NCI-H2171 (cell line): Measurements from ENCODE around the gene SCFD2.
A peak's percentile ranks its signal among the peaks of the same experiment; 100 is the strongest.
"Not testable (repeated sequence)": the region's sequence is repeated elsewhere in the genome, so short reads cannot be mapped to it uniquely, and the experiment has no call there.

Experiments used
- DNase-seq: peaks from one replicate; lab custom pipeline; 2025; lab: John Stamatoyannopoulos, UW

Gene SCFD2

DNA sequence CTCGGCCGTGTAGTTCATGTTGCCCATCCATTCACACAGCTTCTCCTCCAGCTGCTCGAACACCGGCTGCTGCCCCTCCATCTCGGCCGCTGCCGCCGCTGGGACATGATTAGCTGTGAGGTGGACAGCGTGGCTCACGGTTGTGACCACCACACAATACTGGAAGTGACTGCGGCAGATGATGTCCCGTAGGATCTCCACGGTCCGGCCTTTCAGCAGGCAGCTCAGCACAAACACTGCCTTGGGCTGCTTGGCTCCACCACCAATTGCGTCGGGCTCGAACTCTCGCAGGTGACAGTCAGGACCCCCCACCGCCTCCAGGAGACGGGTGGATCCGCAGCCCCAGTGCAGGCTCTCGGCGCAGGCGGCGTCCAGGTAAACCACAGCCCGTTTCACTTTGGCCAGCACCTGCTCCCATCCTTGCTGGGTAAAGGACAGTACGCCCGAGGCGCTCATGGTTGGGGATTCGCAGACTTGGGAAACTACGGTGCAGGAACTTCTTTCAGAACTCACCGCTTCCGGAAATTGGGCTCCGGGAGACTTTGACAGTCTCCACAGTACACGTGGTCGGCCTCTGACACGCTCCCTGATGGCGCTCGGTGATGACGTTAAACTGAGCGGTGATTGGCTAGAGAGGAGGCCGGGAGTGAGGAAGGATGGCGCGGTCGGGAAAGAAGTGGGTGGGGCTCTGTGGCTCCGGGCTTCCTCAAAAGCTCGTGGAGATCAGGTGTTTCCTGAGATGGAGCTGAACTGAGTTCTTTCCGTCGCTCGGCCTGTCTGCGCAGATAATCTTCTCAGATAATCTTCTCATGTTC is at the start of gene SCFD2:
TSS of gene SCFD2 (minus strand) at position 576 of the 815 bp plus-strand sequence.
- peak; percentile 82 for DNase-seq

DNA sequence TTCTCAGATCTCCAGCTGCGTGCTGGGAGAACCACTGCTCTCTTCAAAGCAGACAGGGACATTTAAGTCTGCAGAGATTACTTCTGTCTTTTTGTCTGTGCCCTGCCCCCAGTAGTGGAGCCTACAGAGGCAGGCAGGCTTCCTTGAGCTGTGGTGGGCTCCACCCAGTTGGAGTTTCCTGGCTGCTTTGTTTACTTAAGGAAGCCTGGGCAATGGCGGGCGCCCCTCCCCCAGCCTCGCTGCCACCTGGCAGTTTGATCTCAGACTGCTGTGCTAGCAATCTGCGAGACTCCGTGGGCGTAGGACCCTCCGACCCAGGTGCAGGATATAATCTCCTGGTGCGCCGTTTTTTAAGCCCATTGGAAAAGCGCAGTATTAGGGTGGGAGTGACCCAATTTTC is 43.6 kb upstream of the SCFD2 start:
- not testable (repeated sequence) for DNase-seq

DNA sequence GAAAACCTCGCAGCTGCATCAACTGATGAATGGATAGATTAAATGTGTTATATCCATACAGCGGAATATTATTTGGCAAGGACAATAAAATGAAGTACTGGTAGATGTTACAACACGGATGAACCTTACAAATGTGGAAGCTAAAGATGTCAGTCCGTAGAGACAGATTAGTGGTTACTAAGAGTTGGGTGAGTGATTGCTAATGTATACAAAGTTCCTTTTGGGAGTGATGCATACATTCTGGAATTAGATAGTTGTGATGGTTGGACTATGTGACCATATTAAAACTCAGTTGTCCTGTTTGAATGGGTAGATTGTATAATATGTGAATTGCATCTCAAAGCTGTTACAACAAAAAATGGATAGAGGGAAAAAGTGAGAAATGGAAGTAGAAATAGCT is 14.4 kb upstream of the SCFD2 start:
- no peak for DNase-seq

DNA sequence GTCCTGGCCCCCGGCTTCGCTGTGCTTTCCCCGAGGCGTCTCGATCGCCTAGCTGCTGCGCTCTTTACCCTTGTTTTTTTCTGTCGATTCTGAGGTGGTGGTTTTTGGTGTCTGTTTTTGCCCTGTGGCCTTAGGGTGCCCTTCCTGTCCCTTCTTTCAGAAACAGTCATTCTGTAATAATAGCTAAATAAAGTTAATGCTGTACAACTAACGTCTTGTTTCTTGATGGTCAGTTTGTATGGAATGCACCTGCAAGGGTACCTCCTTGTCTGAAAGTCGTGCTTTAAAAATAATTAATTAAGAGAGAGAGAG is 12.3 kb upstream of the SCFD2 start:
- DNase-seq = no peak

DNA sequence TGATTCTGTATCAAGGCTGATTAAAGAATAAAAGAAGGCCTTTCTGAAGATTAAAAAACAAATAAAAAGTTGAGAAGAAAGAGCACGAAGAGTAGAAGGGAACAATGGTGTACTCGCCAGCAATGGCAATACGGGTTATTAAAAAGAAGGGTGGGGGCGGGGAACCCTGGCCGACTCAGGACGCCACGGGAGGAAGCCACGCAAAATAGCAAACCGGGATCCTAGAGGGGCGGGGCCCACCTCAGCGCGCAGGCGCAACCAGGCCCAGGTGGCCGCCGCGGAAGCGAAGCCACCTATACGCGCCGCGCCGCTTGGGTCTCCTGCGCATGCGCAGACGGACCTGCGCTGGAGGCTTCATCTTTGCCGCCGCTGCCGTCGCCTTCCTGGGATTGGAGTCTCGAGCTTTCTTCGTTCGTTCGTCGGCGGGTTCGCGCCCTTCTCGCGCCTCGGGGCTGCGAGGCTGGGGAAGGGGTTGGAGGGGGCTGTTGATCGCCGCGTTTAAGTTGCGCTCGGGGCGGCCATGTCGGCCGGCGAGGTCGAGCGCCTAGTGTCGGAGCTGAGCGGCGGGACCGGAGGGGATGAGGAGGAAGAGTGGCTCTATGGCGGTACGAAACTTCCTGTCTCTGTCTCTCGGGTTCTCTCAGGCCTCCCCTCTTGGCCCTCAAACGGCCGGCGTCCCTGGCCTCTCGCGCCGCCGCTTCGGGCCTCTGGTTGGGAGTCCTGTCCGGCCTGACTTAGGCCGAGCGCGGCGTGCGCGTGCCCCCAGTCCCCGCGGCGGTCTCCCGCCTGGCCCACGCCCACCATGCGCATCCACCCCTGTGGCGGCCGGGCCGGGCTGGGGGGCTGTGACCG is 11.7 kb upstream of the SCFD2 start, which contains the start of gene FIP1L1:
TSS of gene FIP1L1 (plus strand) at position 323 of the 852 bp plus-strand sequence. CDS start at position 521, 198 bp downstream.
- DNase-seq = peak; percentile 64

DNA sequence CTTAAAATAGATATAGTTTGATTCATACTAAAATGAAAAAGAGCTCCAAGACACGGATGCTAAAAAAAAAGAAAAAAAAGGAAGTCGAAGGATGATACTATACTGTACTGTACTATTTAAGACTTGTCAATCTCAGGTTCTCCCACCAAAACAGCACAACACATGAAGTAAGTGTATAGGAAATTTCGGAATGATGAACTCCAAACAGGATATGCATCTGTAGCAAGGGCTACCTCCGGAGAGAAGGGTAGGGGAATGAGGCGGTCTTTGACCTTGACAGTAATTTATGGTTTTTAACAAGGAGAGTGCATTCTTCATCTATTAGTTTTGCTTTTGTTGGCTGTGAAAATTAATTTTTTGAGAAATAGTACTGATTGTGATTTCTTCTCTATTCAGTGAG is 11.0 kb upstream of the SCFD2 start:
- DNase-seq = no peak

DNA sequence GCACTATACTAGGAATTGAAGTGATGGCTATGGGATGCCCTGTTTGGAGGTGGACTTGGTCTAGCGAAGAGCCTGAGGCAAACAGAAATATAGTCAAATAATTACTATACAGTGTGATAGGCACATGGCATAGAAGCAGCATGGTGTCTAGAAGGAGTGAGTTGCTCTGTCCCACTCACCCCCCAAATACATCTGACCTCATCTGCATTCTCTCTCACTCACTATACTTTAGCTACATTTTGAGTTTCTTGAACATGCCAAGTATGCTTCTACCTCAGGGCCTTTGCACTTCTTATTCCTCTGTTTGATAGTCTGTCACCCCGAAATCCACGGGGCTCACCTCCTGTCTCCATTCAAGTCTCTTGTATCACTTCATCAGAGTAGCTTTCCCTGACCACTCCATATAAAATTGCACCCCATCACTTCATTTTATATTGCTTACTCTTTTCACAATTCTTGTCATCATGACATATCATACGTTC is 9.0 kb upstream of the SCFD2 start:
- no peak for DNase-seq

DNA sequence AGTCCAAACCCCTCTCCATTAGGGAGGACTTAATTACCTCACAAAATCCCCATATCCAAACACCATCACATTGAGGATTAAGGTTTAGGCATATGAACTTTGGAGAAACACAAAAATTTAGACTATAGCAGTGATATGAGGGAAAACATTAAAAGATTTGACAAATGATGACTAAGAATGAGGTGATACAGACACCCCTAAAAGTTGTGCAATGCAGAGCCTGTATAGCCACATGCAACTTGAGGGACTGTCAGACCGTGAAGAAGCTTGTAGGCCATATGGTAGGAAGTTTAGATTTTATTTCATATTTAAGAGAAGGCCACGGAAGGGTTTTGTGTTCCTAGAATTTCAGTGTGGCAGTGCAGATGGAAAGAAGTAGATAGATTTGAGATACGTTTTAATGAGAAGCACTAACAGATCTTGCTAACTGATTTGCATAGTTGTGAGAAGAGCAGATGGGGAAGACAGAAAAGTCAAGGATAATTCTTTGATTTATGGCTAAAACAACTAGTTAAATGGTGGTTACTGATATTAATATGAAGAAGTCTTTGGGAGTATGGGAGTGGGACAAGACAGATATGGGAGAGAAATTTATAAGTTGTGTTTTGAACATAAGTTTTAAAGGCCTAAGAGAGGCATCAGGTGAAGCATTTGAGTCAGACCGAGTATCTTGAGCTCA is 6.1 kb upstream of the SCFD2 start:
- no peak for DNase-seq

DNA sequence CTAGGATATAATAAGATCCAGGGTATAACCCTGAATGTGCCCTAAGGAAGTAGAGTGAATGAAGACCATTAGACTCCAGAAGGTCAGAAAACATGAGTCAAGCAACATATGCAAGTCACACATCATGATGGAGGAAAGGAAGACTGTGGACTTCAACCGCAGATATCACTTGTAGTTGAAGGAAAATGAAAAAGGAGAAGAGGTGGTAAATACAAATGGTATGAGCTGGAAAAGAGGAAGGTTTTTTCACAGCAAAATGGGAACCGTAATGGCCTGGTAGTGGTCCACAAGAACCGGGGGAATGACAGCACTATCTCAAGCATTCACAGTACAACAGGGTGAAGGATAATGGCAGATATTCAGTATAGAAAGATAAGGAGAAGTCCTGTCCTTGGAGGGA is 5.2 kb upstream of the SCFD2 start:
- no peak for DNase-seq

DNA sequence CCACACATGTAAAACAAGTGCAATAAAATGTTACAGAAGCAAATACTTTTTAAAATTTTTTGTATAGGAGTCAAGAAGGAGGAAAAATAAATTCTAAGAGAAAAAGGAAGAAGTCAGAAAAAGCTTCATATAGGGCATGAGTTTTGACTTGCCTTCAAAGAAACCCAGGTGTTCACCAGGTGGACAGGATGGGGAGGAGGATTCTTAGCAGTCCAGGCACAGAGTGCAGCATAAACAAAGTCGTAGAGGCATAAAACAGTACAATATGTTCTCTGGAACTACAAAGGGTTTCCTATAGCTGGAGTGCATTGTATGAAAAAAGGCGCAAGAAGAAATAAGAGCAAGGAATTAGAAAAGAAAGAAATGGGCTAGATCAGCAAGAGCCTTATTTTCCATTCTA is 1.9 kb upstream of the SCFD2 start:
- no peak for DNase-seq

DNA sequence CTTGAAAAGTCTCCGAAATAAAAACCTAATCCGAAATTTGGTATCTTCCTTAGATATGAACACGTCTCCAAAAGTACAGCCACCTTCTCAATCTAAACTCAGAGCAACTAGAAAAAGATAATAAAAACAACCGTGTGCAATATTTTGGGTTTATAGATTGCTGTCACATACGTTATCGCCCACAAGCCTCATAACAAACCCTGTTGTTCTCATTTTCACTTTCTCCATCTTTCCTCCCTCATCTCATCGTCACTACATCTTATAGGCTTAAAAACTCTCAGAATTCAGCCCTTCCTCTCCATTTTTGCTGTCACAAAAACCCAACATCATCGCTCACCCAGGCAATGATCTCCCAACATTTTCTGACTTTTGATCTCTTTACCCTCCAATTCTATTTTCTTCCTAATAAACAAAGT is 448 bp upstream of the SCFD2 start:
- DNase-seq = no peak

DNA sequence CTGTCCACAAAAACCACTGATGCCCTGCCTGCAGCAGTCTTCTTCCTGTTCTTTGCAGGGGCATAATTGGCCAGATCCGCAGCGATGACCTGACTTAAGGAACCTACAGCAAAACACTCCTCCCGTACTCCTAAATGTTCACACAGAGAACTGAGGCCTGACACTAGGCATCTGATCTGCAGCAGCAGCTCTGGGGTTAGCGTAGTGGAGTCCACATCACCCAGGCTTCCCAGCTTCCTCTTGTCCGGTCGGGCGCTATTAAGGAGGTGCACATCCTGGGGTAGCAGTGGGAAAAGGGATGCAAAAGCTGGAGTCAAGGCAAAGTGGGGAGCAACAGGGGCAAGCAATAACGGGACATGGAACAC is 758 bp downstream of the SCFD2 start:
- DNase-seq = no peak

DNA sequence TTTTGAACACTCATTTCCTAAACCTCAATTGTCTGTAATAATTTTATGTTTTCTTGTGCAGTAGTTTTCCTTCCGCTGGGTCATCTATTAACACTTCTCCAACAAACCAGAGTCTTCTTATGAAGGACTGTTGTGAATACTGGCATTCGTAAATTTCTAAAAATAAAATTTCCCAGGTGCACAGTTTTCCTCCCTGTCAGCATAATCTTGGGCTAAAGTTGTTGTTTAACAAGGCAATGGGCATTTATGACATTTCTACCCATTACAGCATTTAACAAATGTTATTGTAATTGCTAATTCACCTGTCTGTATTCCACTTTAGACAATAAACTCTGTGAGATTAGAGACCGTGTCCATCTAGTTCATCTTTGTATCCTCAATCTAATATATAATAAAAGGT is 1.2 kb downstream of the SCFD2 start:
- DNase-seq = no peak

DNA sequence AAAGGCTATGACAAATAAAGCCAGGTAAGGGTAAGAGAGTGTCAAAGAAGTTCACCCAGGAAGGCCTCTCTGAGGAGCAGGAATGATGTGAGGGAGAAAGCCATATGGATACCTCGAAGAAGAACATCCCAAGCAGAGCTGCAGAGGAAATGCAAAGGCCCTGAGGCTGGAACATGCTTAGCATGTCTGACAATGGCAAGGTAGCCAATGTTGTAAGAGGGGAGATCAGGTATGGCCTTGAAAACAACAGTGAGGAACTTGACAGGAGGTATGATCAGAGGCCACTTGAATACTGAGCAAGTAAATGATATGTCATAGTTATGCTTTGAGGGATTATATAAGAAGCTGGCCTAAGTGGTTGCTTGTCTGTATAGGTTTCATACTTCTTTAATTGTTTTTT is 3.8 kb downstream of the SCFD2 start:
- no peak for DNase-seq

DNA sequence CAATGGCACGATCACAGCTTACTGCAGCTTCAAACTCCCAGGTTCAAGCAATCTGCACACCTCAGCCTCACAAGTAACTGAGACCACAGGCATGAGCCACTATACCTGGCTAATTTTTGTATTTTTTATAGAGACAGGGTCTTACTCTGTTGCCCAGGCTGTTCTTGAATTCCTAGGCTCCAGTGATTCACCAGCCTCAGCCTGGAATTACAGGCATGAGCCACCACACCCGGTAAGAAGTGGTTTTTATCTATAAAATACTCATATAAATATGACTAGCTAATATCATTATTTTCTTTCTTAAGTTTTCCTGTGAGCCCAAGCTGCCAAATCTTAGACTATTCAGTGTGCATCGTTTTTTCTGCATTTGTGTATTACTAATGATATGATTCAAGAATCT is 4.4 kb downstream of the SCFD2 start:
- no peak for DNase-seq

DNA sequence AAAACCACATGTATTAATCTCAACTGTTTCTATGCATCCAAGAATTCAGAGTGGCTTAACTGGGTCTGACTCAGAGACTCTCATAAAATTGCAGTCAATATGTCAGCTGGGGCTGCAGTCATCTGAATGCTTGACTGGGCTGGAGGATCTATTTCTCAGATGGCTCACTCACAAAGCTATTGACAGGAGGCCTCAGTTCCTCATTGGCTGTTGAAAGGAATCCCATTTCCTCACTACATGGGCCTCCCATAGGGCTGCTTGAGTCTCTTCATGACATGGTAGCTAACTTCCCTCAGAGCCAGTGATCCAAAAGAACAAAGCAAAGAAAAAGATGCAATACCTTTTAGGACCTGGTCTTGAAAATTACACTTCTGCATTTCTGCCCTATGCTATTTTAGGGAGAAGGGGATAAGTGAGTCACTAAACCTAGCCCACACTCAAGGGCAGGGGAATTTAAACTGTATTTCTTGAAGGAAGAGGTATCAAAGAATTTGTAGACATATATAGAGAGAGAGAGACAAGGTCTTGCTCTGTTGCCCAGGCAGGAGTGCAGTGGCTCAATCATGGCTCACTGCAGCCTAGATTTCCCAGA is 9.8 kb downstream of the SCFD2 start:
- DNase-seq = no peak

DNA sequence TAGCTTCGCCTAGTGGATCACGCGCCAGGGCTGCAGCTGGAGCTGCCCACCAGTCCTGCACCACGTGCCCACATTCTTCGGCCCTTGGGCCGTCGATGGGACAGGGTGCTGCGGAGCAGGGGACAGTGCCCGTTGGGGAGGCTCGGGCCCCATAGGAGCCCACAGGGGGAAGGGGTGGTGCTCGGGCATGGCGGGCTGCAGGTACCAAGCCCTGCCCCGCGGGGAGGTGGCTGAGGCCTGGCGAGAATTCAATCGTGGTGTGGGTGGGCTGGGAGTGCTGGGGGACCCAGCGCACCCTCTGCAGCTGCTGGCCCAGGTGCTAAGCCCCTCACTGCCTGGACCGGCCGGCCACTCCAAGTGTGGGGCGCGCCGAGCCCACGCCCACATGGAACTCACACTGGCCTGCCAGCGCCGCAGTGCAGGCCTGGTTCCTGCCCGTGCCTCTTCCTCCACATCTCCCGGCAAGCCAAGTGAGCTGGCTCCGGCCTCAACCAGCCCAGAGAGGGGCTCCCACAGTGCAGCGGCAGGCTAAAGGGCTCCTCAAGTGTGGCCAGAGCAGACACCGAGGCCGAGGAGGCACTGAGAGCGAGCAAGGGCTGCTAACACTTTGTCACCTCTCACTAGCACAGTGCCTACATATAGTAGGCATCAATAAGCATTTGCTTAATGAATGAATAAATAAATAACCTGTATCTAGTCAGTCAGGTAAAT is 11.7 kb downstream of the SCFD2 start:
- DNase-seq = no peak

DNA sequence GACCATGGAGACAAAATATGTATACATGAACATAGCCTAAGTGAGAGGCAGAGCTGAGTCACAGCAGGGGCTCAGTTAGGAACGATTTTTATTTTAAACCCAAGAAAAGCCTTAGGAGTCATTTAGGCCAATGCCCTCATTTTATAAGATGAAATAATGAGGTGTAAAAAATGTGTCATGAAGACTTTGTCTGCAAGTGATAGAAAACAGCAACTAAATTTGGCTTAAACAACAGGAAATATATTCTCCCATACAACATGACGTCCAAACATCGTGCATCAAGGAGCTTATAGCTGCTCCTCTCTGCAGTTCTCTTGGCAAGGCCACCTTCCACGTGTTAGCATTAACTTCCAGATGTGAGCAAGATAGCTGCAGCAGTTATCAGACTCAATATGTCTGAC is 16.8 kb downstream of the SCFD2 start:
- no peak for DNase-seq

DNA sequence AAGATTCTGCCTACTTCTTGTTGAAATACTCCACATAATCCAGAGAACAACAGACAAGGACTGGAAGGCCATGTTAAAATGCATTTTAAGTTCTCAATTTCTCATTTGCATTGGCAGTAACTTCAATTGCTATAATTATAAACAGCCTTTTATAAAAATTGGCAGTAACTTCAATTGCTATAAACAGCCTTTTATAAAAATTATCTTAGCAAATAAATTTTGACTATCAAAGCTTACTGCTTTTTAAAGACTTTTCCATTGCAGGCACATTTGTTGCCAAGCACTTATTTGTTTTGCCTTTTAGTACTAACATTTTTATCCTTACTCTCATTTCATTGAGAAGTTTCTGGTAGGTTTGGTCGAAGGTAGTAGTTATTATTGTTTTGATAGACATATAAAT is 17.8 kb downstream of the SCFD2 start:
- DNase-seq = no peak

DNA sequence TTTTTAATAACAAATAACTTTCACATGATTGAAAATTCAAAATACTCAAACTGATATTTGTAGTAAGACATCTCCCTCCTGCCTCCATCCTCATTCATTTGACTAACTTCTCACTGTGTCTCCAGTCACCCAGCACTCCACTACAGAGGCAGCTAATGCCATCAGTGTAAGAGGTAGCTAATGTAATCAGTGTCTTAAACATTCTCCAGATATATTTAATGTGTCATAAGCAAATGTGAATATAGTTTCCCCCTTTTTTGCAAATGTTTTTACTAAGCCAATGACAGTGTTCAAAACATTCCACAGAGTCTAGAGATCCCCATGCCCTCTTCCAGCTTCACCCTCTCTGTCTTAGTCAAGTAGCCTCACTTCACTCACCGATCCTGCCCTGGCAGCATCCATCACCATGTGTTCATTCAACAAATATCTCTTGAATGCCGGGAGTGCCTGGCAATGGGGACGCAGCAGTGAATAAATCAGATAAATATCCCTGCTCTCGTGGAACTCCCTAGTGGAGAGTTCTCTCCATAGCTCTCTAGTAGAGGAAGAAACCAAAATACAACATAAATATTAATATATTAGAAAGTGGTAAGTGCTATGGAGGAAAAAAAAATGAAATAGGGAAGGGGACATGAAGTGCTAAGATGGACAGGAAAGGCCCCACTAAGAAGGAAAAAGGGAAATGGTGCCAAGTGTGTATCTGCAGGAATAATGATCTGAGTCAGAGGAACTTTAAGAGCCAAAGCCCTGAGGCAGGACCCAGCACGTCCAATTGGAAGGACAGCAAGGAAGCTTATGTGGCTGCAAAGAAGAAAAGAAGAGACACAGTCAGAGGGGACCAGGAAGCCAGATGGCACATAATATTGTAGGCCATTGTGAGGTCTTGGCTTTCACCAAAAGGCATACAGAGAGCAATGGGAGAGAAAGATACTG is 18.7 kb downstream of the SCFD2 start:
- DNase-seq = no peak

DNA sequence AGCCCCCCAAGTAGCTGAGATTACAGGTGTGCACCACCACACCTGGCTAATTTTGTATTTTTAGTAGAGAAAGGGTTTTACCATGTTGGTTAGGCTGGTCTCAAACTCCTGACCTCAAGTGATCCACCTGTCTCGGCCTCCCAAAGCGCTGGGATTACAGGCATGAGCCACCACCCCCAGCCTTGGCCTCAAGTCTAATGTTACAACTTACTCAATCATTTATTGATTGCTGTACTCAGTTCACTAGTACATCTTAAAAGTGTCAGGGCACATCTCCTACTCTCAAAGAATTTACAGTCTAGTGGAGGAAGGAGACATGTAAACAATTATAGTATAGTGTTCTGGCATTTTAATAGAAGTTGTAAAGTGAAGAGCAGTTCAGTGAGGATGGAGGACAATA is 19.5 kb downstream of the SCFD2 start:
- DNase-seq = not testable (repeated sequence)
